Left colon (tissue), 2 donors: ENCODE data around the gene GPRC5B. TPM values are rescaled to one million over a fixed set of nuclear protein-coding genes. Genes with fewer than 3 reads are reported as not detected.

Experiments used
- ATAC-seq: fragments of 200-7000 bp; cut with Tn5 transposase; one replicate; pipeline ENCODE4 v1.9.1; 2020; ENCODE audit warnings: mild to moderate bottlenecking, moderate library complexity
- DNase-seq, 2 donors: peaks; one replicate each; pipeline ENCODE4 v3.0.0-alpha.2; 2020
- intact Hi-C, 2 donors: fragments of 100-400 bp; cut with DNase I in 1 of 2; cut with micrococcal nuclease in 1 of 2; formaldehyde crosslinking; loops; one replicate each; pipeline versions ENCODE4 v1.11.2 to v1.14.0; 2022; cut with DNase I, micrococcal nuclease
- total RNA-seq, 2 donors: library from RNA; stranded (reverse); fragmentation: NEBNext Ultra II Directional; extraction: Animal tissue kit (Norgen Biotek cat#: 25700); gene quantifications; one replicate each; pipeline ENCODE4 v1.2.1, GENCODE V29; 2021
- donor health status: DM: no; HTN: no; CAD: no.
- donor health status: DM: yes; HTN: yes; CAD: no.

Gene GPRC5B
- total RNA-seq, 2 donors from 2014 or later = 5.0 to 7.6 TPM

GRCh38 chr16:19833176-19833575 is 51.5 kb downstream of the GPRC5B start:
- ATAC-seq (no peak), DNase-seq (no peak)
- intact Hi-C loops = no loop called here

- no peak for DNase-seq
- no peak for ATAC-seq
- intact Hi-C loops = no loop called here
These were observed 53.0 kb downstream of the GPRC5B start for GRCh38 chr16:19831678-19832077.

- DNase-seq (no peak), ATAC-seq (no peak)
- intact Hi-C loops = no loop called here
These were observed 53.6 kb downstream of the GPRC5B start for GRCh38 chr16:19830902-19831560.

- peak; percentile 92 for ATAC-seq
- intact Hi-C loops = no loop called here
- peak in 1 of 2 donors; percentile 11 for DNase-seq
These were observed 54.6 kb downstream of the GPRC5B start for GRCh38 chr16:19829844-19830692.

- ATAC-seq = no peak
- DNase-seq = no peak
- intact Hi-C loops = no loop called here
These were observed 60.4 kb downstream of the GPRC5B start for GRCh38 chr16:19824216-19824615.

GRCh38 chr16:19823322-19823721 is 61.3 kb downstream of the GPRC5B start:
- DNase-seq (no peak), ATAC-seq (no peak)
- intact Hi-C loops = no loop called here

- ATAC-seq = no peak
- DNase-seq = no peak
- intact Hi-C loops = no loop called here
These were observed 62.1 kb downstream of the GPRC5B start for GRCh38 chr16:19822533-19822932.

GRCh38 chr16:19817875-19818274 is 66.8 kb downstream of the GPRC5B start:
- no peak for DNase-seq
- ATAC-seq = no peak
- intact Hi-C loops = no loop called here

- no peak for ATAC-seq
- DNase-seq = no peak
- intact Hi-C loops = no loop called here
These were observed 67.5 kb downstream of the GPRC5B start for GRCh38 chr16:19817122-19817521.

- intact Hi-C loops = no loop called here
- no peak for ATAC-seq
- DNase-seq = no peak
These were observed 69.2 kb downstream of the GPRC5B start for GRCh38 chr16:19815418-19815817.

- intact Hi-C loops = no loop called here
- DNase-seq = no peak
- ATAC-seq = no peak
These were observed 71.7 kb downstream of the GPRC5B start for GRCh38 chr16:19812986-19813385.

GRCh38 chr16:19810817-19811731 is 73.6 kb downstream of the GPRC5B start:
- DNase-seq (no peak), ATAC-seq (no peak)
- intact Hi-C loops = no loop called here

- ATAC-seq = no peak
- no peak for DNase-seq
- intact Hi-C loops = no loop called here
These were observed 75.0 kb downstream of the GPRC5B start for GRCh38 chr16:19809693-19810092.

GRCh38 chr16:19809121-19809635 is 75.5 kb downstream of the GPRC5B start:
- DNase-seq (no peak), ATAC-seq (no peak)
- intact Hi-C loops = no loop called here

GRCh38 chr16:19808061-19808641 is 76.5 kb downstream of the GPRC5B start:
- DNase-seq = no peak
- ATAC-seq = no peak
- intact Hi-C loops = no loop called here
